NCI-H748 (cell line): ENCODE results near the gene TGIF2LX.
"Not testable (repeated sequence)": the region's sequence is repeated elsewhere in the genome, so short reads cannot be mapped to it uniquely, and the experiment has no call there.

ENCODE experiments used
- DNase-seq: peaks from one replicate; lab custom pipeline; 2025; ENCODE audit not compliant: unreplicated experiment; lab: John Stamatoyannopoulos, UW

The TGIF2LX gene

DNA sequence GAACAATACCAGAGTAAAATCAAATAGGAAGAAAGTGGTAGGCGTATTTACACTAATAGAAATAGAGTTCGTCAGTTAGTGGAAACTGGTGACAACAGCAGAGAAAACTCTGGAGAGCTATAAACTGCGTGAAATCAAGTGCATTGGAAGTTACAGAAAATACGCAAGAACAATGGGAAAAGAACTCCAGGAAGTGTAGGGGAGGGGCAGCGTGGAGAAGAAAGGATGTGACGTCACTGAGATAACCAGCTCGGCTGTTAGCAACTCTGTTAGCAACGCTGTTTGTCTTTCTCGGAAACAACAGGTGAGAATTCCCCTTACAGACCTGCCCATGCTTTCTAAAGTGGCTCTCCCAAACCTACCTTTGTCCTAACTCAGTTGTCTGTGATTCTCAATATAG lies at the start of gene TGIF2LX:
Gene TGIF2LX (plus strand): TSS at position 244 of the 400 bp plus-strand sequence. CDS start 178 bp downstream, outside the sequence.
- peak; percentile 70 for DNase-seq

- DNase-seq = peak; percentile 48
Observed at GRCh38 chrX:89922338-89922934, 728 bp downstream of the TGIF2LX start.

GRCh38 chrX:89943077-89943476 lies 21.4 kb downstream of the TGIF2LX start:
- not testable (repeated sequence) for DNase-seq

DNA sequence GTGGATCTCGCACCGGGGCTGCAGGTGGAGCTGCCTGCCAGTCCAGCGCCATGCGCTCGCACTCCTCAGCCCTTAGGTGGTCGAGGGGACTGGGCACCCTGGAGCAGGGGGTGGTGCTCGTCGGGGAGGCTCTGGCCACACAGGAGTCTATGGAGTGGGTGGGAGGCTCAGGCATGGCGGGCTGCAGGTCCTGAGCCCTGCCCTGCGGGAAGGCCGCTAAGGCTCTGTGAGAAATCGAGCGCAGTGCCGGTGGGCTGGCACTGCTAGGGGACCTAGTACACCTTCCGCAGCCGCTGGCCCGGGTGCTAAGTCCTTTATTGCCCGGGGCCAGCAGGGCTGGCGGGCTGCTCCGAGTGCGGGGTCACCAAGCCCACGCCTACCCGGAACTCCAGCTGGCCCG lies 43.9 kb downstream of the TGIF2LX start:
- not testable (repeated sequence) for DNase-seq
